GM10266 (cell line): ENCODE data around the gene C19orf33.

Source experiments
- DNase-seq: peaks from one replicate; pipeline ENCODE4 v3.0.0; 2012; ENCODE audit errors: extremely low spot score
- TF ChIP-seq, protein P1 (sequence below): IDR thresholded peaks from 2 replicates; pipeline ENCODE4 v1.5.1; 2012; ENCODE audit warnings: mild to moderate bottlenecking, low read depth; ENCODE audit not compliant: control insufficient read depth, insufficient read depth; ENCODE audit errors: missing control alignments

C19orf33 gene

DNA sequence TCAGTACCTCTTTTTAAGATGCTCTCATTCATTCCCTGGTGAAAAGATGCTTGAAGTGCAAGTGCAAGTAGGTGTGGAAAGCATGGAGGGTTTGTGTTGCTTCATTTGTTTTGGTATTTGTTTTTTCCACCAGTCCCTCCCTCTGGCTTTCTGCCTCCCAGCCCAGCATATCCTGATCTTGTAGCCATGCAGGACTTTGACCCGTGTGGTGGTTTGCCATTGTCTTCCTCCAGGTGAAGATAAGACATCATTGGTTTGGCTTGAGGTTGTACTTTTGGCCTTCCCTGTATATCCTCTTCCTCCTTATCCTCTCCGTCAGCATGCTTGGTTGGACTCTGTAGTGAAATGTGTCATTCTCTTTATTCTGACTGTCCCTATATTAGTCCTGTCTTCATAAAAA lies 30.6 kb upstream of the C19orf33 start:
- no peak for DNase-seq
- TF ChIP-seq, protein P1, sequence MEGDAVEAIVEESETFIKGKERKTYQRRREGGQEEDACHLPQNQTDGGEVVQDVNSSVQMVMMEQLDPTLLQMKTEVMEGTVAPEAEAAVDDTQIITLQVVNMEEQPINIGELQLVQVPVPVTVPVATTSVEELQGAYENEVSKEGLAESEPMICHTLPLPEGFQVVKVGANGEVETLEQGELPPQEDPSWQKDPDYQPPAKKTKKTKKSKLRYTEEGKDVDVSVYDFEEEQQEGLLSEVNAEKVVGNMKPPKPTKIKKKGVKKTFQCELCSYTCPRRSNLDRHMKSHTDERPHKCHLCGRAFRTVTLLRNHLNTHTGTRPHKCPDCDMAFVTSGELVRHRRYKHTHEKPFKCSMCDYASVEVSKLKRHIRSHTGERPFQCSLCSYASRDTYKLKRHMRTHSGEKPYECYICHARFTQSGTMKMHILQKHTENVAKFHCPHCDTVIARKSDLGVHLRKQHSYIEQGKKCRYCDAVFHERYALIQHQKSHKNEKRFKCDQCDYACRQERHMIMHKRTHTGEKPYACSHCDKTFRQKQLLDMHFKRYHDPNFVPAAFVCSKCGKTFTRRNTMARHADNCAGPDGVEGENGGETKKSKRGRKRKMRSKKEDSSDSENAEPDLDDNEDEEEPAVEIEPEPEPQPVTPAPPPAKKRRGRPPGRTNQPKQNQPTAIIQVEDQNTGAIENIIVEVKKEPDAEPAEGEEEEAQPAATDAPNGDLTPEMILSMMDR = no peak

DNA sequence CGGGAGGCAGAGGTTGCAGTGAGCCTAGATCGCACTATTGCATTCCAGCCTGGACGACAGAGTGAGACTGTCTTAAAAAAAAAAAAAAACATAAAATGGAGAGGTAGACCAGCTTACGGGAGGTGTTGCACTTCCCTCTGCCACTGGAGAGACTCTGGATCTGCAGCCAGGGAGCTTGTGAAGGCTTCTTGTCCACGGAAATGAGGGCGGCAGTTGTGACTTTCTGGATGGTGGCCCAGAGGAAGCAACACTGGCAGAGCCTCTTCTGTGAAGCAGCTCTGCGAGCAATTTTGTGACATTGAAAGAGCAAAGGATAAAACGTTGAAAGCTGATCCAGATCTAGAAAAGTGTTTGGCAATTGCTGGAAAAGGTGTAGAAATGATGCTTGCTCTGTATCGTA lies 29.3 kb upstream of the C19orf33 start:
- TF ChIP-seq, protein P1 = no peak
- no peak for DNase-seq

DNA sequence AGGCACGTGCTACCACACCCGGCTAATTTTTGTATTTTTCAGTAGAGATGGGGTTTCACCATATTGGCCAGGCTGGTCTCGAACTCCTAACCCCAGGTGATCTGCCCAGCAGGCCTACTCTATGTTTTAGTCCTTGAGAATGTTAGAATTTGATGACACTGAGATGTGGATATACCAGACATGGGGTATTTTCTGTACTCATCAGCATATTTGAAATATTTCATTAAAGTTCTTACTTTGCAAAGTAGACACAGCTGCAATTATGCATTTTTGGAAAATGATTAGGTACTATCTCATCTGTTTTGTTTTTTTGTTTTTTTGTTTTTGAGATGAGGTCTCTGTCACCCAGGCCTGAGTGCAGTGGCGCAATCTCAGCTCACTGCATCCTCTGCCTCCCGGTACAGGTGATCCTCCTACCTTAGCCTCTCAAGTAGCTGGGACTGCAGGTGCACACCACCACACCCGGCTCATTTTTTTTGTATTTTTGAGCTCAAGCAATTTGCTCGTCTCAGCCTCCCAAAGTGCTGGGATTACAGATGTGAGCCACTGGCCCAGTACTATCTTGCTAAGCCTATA lies 27.0 kb upstream of the C19orf33 start:
- TF ChIP-seq, protein P1 = no peak
- DNase-seq = no peak

DNA sequence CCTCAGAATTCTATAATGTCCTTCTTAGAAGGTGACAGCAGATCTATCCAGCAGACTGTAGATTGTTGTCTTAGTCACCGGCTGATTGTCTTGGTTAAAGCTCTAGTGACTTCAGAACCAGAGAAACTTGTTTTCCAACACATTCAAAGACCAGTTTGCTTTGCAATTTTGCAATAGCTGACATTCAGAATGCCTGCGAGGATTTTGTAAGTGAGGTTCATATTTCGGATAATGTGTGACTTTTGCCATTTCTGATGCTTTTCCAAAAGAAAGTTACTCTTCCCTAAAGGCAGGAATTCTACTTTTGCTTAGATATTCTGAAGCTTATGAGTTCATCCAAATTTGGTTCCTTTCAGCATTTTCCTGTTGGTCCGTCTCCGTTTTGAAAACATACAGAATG lies 26.5 kb upstream of the C19orf33 start:
- DNase-seq = no peak
- TF ChIP-seq, protein P1 = no peak

DNA sequence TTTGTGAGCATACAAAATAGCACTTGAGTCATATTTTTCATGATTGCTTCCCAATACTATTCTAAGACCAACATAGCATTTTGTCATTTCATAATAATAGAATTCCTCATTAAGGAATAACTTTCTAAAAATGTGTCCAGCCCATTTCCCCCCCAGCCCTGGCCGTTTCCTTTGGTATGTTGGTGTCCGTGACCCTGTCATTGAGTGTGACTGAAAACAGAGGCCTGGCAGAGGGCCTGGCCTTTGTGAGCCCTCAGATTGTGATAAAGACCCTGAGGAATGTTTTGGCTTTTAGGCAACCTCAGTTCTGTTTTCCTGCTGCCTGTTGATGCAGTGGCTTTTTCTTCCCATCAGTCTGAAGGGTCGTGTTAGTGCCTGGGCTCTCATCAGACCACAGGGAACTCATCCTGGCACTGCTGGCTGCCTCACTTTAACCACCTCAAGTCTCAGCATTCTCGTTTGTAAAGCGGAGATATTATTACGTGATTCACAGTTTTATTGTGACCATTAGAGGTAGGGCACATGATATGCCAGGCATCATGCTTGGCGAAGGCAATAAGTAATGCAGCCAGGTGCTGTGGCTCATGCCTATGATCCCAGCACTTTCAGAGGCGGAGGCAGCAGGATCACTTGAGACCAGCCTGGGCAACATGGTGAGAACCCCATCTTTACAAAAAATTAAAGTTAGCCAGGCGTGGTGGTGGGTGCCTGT lies 25.9 kb upstream of the C19orf33 start:
- no peak for DNase-seq
- TF ChIP-seq, protein P1 = no peak

DNA sequence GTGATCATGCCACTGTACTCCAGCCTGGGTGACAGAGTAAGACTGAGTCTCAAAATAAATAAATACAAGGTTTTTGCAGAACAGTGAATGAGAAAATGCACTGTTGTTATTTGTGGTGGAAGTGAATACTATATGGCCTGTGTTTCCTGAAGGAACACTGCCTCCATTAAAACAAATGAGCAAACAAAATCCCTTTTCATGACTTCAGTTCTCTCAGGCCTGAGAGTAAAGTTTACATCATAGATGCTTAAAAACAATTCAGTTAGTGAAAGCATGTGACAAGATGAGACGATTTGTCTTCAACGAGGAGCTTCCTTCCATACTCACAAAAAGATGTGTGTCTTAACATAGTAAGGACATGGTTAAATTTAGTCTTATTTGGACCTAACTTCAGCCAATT lies 25.3 kb upstream of the C19orf33 start:
- no peak for DNase-seq
- TF ChIP-seq, protein P1 = no peak
